ENCODE data around the gene FPR3. TPM values are rescaled to one million over a fixed set of nuclear protein-coding genes. Genes with fewer than 3 reads are reported as not detected.

Gene FPR3
- total RNA-seq, 1 experiment from 2014 or later: not detected

GRCh38 chr19:51784109-51784785, 10.7 kb upstream of the FPR3 start:
- H3K4me3 Mint-ChIP-seq (ENCODE audit: unreplicated experiment): no peak overlapping the region
- ChIA-PET CTCF (no interaction called here), POLR2A (no interaction called here)
- H3K4me1 Mint-ChIP-seq (ENCODE audit: low read depth, unreplicated experiment): no peaks in the 10 kb centered on the region
- no TSS peak for BruUV-seq (replicated peaks)
- no peaks in the 10 kb centered on the region for H3K27me3 Mint-ChIP-seq (ENCODE audit: insufficient read depth, unreplicated experiment)
- intact Hi-C loops (cut with micrococcal nuclease; ENCODE audit: unreplicated experiment): no loop called here
- no peaks in the 10 kb centered on the region for H3K36me3 Mint-ChIP-seq (ENCODE audit: insufficient read depth, unreplicated experiment)
- no peaks in the 10 kb centered on the region for H3K36me3 ChIP-seq (ENCODE audit: control insufficient read depth, insufficient read depth, low read length)
- H3K9me3 ChIP-seq: no peaks in the 10 kb centered on the region
- H3K4me3 ChIP-seq (ENCODE audit: low read depth, low read length): no peak overlapping the region
- no peaks in the 10 kb centered on the region for H3K4me1 ChIP-seq
- no peak for DNase-seq
- no peak overlapping the region for H3K27ac Mint-ChIP-seq (ENCODE audit: unreplicated experiment)
- no peaks in the 10 kb centered on the region for H3K27me3 ChIP-seq (replicated peaks; ENCODE audit: control insufficient read depth, insufficient read depth, low read length)
- peaks cover 13% of the 10 kb centered on the region for H3K9me3 Mint-ChIP-seq (ENCODE audit: unreplicated experiment)
- no peak for TF ChIP-seq CTCF (IDR thresholded peaks at IDR 0.05; ENCODE audit: insufficient read depth in 1 of 2, low read depth in 1 of 2, low read length in 1 of 2, severe bottlenecking in 1 of 2, unreplicated experiment in 1 of 2)

DNA sequence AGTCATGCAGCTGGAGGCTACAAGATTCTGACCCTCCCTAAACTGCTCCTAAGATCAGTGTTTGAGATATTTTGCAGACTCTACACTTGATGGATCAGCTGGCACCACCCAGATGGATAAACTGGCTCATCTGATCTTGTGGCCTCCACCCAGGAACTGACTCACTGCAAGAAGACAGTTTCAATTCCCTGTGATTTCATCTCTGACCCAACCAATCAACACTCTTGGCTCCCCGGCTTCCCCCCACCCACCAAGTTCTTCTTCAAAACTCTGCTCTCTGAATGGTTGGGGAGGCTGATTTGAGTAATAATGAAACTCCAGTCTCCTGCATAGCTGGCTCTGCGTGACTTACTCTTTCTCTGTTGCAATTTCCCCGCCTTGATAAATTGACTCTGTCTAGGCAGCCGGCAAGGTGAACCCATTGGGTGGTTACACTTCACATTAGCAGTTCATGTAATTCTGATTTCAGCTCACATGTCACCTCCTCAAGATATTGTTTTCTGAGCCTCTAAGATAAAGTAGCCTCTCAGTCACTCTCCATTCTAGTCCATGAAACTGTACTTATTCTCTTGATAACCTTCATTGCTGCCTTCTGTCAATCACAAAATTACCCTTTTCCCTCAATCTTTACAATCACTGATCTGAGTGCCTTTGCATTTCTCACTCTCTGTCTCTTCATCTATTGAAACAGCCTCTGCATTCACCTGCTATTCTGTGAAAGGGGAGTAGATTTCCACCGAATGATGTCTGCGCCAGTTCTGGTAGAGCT, 9.9 kb upstream of the FPR3 start:
- no peak for DNase-seq
- Histone ChIP-seq H3K9me3 (no peaks in the 10 kb centered on the region), H3K4me1 (no peaks in the 10 kb centered on the region), H3K27me3 (replicated peaks; ENCODE audit: control insufficient read depth, insufficient read depth, low read length) (no peaks in the 10 kb centered on the region), H3K4me3 (ENCODE audit: low read depth, low read length) (no peak overlapping the region), H3K36me3 (ENCODE audit: control insufficient read depth, insufficient read depth, low read length) (no peaks in the 10 kb centered on the region)
- no peak for TF ChIP-seq CTCF (IDR thresholded peaks at IDR 0.05; ENCODE audit: insufficient read depth in 1 of 2, low read depth in 1 of 2, low read length in 1 of 2, severe bottlenecking in 1 of 2, unreplicated experiment in 1 of 2)
- Mint-ChIP-seq H3K27ac (ENCODE audit: unreplicated experiment) (no peak overlapping the region), H3K9me3 (ENCODE audit: unreplicated experiment) (peaks cover 13% of the 10 kb centered on the region), H3K36me3 (ENCODE audit: insufficient read depth, unreplicated experiment) (no peaks in the 10 kb centered on the region), H3K4me3 (ENCODE audit: unreplicated experiment) (no peak overlapping the region), H3K27me3 (ENCODE audit: insufficient read depth, unreplicated experiment) (no peaks in the 10 kb centered on the region), H3K4me1 (ENCODE audit: low read depth, unreplicated experiment) (no peaks in the 10 kb centered on the region)
- CTCF ChIA-PET: no interaction called here
- intact Hi-C loops (cut with micrococcal nuclease; ENCODE audit: unreplicated experiment): no loop called here
- BruUV-seq (replicated peaks): no TSS peak
- POLR2A ChIA-PET: no interaction called here

DNA sequence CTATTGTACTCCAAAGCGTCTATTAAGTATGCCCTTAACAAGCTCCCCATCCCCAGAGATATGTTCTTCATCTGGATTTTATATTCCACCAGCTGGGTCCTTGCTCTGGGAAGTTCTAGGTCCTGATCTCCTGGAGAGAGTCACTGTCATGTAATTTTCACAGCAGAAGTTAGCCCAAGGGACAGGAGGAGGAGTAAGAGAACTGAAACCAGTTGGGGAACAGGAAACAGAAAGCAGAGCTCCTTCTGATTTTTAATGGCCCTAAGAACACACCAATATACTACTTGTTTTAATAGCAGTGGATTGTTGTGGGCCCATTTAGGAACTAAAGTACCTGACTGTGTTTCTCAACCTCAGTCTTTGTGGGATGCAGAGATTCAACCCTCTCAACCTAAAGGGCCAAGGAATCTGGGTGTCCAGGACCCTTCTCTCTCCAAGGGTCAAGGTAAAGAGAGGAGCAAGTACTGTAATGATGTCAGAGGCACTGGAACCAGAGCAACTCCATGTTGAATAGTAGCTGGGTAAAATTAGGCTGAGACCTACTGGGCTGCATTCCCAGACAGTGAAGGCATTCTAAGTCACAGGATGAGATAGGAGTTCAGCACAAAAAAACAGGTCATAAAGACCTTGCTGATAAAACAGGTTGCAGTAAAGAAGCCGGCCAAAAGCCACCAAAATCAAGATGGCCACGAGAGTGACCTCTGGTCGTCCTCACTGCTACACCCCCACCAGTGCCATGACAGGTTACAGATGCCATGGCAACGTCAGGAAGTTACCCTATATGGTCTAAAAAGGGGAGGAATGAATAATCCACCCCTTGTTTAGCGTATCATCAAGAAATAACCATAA, 8.1 kb upstream of the FPR3 start:
- ChIA-PET POLR2A (no interaction called here), CTCF (no interaction called here)
- no peaks in the 10 kb centered on the region for H3K36me3 ChIP-seq (ENCODE audit: control insufficient read depth, insufficient read depth, low read length)
- no peak overlapping the region for H3K4me3 Mint-ChIP-seq (ENCODE audit: unreplicated experiment)
- intact Hi-C loops (cut with micrococcal nuclease; ENCODE audit: unreplicated experiment): no loop called here
- H3K4me3 ChIP-seq (ENCODE audit: low read depth, low read length): no peak overlapping the region
- no peak for DNase-seq
- H3K4me1 Mint-ChIP-seq (ENCODE audit: low read depth, unreplicated experiment): no peaks in the 10 kb centered on the region
- no peaks in the 10 kb centered on the region for H3K27me3 Mint-ChIP-seq (ENCODE audit: insufficient read depth, unreplicated experiment)
- no TSS peak for BruUV-seq (replicated peaks)
- H3K9me3 ChIP-seq: no peaks in the 10 kb centered on the region
- H3K27ac Mint-ChIP-seq (ENCODE audit: unreplicated experiment): no peak overlapping the region
- no peaks in the 10 kb centered on the region for H3K4me1 ChIP-seq
- no peaks in the 10 kb centered on the region for H3K27me3 ChIP-seq (replicated peaks; ENCODE audit: control insufficient read depth, insufficient read depth, low read length)
- no peaks in the 10 kb centered on the region for H3K36me3 Mint-ChIP-seq (ENCODE audit: insufficient read depth, unreplicated experiment)
- no peak for TF ChIP-seq CTCF (IDR thresholded peaks at IDR 0.05; ENCODE audit: insufficient read depth in 1 of 2, low read depth in 1 of 2, low read length in 1 of 2, severe bottlenecking in 1 of 2, unreplicated experiment in 1 of 2)
- peaks cover 26% of the 10 kb centered on the region for H3K9me3 Mint-ChIP-seq (ENCODE audit: unreplicated experiment)
